Measurements from ENCODE around the gene CFAP45. TPM values are rescaled to one million over a fixed set of nuclear protein-coding genes. Genes with fewer than 3 reads are reported as not detected.

Gene CFAP45, protein sequence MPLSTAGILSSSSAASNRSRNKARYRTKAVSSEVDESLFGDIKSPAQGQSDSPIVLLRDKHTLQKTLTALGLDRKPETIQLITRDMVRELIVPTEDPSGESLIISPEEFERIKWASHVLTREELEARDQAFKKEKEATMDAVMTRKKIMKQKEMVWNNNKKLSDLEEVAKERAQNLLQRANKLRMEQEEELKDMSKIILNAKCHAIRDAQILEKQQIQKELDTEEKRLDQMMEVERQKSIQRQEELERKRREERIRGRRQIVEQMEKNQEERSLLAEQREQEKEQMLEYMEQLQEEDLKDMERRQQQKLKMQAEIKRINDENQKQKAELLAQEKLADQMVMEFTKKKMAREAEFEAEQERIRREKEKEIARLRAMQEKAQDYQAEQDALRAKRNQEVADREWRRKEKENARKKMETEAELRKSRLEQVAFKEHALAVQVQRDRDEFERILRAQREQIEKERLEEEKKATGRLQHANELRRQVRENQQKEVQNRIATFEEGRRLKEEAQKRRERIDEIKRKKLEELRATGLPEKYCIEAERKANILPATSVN
- 0.32 TPM for polyA plus RNA-seq (2013, experiment 1 of 2)
- polyA plus RNA-seq (2013, experiment 2 of 2): 0.47 TPM

DNA sequence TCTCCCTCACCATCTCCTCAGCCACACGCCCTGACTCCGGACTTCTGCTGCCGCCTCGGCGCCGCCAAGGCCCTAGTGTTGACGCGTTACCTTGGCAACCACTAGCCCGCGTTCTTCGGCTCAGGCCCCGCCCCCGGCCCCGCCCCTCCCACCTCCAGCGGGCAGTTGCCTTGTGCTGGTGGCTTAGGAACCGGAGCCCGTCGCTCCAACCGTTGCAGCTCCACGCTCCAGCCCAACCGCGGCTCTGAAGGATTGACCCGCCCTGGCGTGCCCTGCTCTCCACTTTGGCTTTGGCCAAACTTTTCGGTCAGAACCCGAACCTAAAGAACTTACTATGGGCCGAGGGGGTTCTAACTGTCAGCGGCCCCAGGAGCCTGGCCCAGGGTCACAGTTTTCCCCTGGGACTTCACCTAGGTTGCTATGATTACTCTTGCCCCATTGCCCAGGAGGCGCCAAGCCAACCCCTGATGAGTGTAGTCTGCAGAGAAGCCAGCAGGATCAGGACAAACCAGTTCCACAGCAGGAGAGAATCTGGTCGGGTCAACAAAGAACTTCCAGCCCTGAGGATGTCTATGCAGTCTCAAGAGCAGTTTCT lies at the start of gene CFAP45:
TSS of gene CFAP45 (minus strand) at position 80 of the 595 bp plus-strand sequence. CDS start at position 13, 67 bp downstream.
- Histone ChIP-seq H2BK120ac (ENCODE audit: low read depth, low read length) (no peak within 1 kb of the TSS), H3K4me1 (ENCODE audit: control insufficient read depth in 2 of 2, insufficient read depth in 1 of 2, low read depth in 1 of 2, low read length in 2 of 2) (peaks cover 4 to 7% of the 10 kb centered on the region in 2 donors), H3K79me1 (ENCODE audit: low read depth, low read length) (no peaks in the 10 kb centered on the region), H3K27me3 (ENCODE audit: control insufficient read depth in 3 of 3, insufficient read depth in 3 of 3, low read depth in 1 of 3, low read length in 3 of 3) (peaks cover 0 to 36% (median 2%) of the 10 kb centered on the region in 3 experiments), H4K8ac (ENCODE audit: low read depth, low read length) (no peak within 1 kb of the TSS), H3K18ac (ENCODE audit: low read length) (peak within 1 kb of the TSS; percentile 85), H3K36me3 (replicated peaks in 1 of 2; ENCODE audit: control insufficient read depth in 2 of 2, insufficient read depth in 2 of 2, low read length in 2 of 2) (no peaks in the 10 kb centered on the region), H3K14ac (ENCODE audit: low read length) (no peak within 1 kb of the TSS), H3K9ac (ENCODE audit: low read depth, low read length, poor library complexity) (no peak within 1 kb of the TSS), H3K9me3 (replicated peaks in 1 of 2; ENCODE audit: control insufficient read depth in 2 of 2, insufficient read depth in 1 of 2, low read depth in 1 of 2, low read length in 2 of 2) (peaks cover 0 to 8% of the 10 kb centered on the region in 2 donors), H4K91ac (ENCODE audit: low read depth, low read length, poor library complexity) (no peak within 1 kb of the TSS), H2BK15ac (ENCODE audit: low read length) (no peak within 1 kb of the TSS), H3K23ac (ENCODE audit: low read depth, low read length, poor library complexity) (no peak within 1 kb of the TSS), H3K4me2 (ENCODE audit: insufficient read depth, low read length, poor library complexity, severe bottlenecking) (peak within 1 kb of the TSS; percentile 37), H2AFZ (ENCODE audit: low read length) (peak within 1 kb of the TSS; percentile 70), H2AK5ac (ENCODE audit: low read depth, low read length) (no peak within 1 kb of the TSS), H3K4me3 (ENCODE audit: low read length in 2 of 2) (no peak within 1 kb of the TSS), H2BK12ac (ENCODE audit: low read length) (peak within 1 kb of the TSS; percentile 88), H3K27ac (replicated peaks; ENCODE audit: low read length) (no peak within 1 kb of the TSS), H3K4ac (ENCODE audit: low read length) (no peak within 1 kb of the TSS), H2BK5ac (ENCODE audit: low read length) (no peak within 1 kb of the TSS)
- peak; percentile 86 for DNase-seq (ENCODE audit: low spot score)
- WGBS, 2 donors (ENCODE audit: extremely low coverage in 2 of 2, insufficient read length in 2 of 2, insufficient replicate concordance in 1 of 2): no CpG with 5 or more reads among the region's 30 CpGs

DNA sequence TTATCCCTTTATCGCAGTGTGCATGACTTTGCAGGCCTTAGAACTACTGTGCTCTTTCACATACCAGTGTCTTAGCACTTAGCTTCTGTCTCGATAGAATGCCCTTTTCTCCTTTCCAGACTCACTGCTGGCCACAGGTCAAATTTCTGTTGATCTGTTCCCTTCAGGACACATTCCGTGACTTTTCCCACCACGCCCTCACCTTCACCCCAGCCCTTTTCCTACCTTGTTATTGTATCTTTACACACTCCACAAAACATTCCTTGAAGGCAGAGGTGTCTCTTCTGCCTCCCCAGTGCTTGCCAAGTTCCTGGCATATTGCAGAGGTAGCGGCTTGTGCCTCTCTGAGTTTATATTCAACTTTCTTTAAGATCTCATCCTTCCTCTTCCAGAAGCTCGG lies 49.2 kb upstream of the CFAP45 start:
- no peaks in the 10 kb centered on the region for H3K36me3 ChIP-seq (replicated peaks in 1 of 2; ENCODE audit: control insufficient read depth in 2 of 2, insufficient read depth in 2 of 2, low read length in 2 of 2)
- H3K14ac ChIP-seq (ENCODE audit: low read length): no peak overlapping the region
- no peak overlapping the region for H4K91ac ChIP-seq (ENCODE audit: low read depth, low read length, poor library complexity)
- H3K9ac ChIP-seq (ENCODE audit: low read depth, low read length, poor library complexity): no peak overlapping the region
- H3K79me1 ChIP-seq (ENCODE audit: low read depth, low read length): peaks cover 5% of the 10 kb centered on the region
- WGBS, 2 donors (ENCODE audit: extremely low coverage in 2 of 2, insufficient read length in 2 of 2, insufficient replicate concordance in 1 of 2): no CpG with 5 or more reads among the region's 6 CpGs
- no peak overlapping the region for H2BK15ac ChIP-seq (ENCODE audit: low read length)
- H2AFZ ChIP-seq (ENCODE audit: low read length): no peak overlapping the region
- no peak overlapping the region for H3K4me2 ChIP-seq (ENCODE audit: insufficient read depth, low read length, poor library complexity, severe bottlenecking)
- H3K4me3 ChIP-seq (ENCODE audit: low read length in 2 of 2): no peak overlapping the region
- no peak for DNase-seq (ENCODE audit: low spot score)
- no peaks in the 10 kb centered on the region for H3K9me3 ChIP-seq (replicated peaks in 1 of 2; ENCODE audit: control insufficient read depth in 2 of 2, insufficient read depth in 1 of 2, low read depth in 1 of 2, low read length in 2 of 2)
- no peak overlapping the region for H2BK120ac ChIP-seq (ENCODE audit: low read depth, low read length)
- H3K4me1 ChIP-seq (ENCODE audit: control insufficient read depth in 2 of 2, insufficient read depth in 1 of 2, low read depth in 1 of 2, low read length in 2 of 2): peaks cover 2 to 11% of the 10 kb centered on the region in 2 donors
- H3K4ac ChIP-seq (ENCODE audit: low read length): no peak overlapping the region
- H3K27ac ChIP-seq (replicated peaks; ENCODE audit: low read length): no peak overlapping the region
- H2AK5ac ChIP-seq (ENCODE audit: low read depth, low read length): no peak overlapping the region
- no peak overlapping the region for H3K18ac ChIP-seq (ENCODE audit: low read length)
- no peak overlapping the region for H4K8ac ChIP-seq (ENCODE audit: low read depth, low read length)
- H3K27me3 ChIP-seq (ENCODE audit: control insufficient read depth in 3 of 3, insufficient read depth in 3 of 3, low read depth in 1 of 3, low read length in 3 of 3): peaks cover 0 to 75% (median 0%) of the 10 kb centered on the region in 3 experiments
- H2BK5ac ChIP-seq (ENCODE audit: low read length): no peak overlapping the region
- H2BK12ac ChIP-seq (ENCODE audit: low read length): no peak overlapping the region
- no peak overlapping the region for H3K23ac ChIP-seq (ENCODE audit: low read depth, low read length, poor library complexity)

DNA sequence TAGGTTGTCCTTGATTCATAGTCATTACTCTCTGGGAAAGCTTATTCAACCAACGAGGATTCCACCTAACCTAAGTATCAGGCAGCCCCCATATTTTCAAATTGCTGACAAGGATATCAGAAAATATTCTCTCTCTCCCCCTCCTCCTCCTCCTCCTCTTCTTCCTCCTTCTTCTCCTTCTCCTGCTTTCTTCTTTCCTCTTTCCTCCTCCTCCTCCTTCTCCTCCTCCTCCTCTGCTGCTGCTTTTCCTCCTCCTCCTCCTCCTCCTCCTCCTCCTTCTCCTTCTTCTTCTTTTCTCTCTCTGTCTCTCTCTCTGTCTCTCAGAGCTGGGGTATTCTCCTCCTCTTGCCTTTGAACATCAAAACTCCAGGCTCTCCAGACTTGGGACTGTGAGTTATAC lies 48.0 kb upstream of the CFAP45 start:
- Histone ChIP-seq H3K9ac (ENCODE audit: low read depth, low read length, poor library complexity) (no peak overlapping the region), H2BK12ac (ENCODE audit: low read length) (no peak overlapping the region), H4K91ac (ENCODE audit: low read depth, low read length, poor library complexity) (no peak overlapping the region), H3K9me3 (replicated peaks in 1 of 2; ENCODE audit: control insufficient read depth in 2 of 2, insufficient read depth in 1 of 2, low read depth in 1 of 2, low read length in 2 of 2) (no peaks in the 10 kb centered on the region), H4K8ac (ENCODE audit: low read depth, low read length) (no peak overlapping the region), H3K23ac (ENCODE audit: low read depth, low read length, poor library complexity) (no peak overlapping the region), H2BK15ac (ENCODE audit: low read length) (no peak overlapping the region), H3K18ac (ENCODE audit: low read length) (no peak overlapping the region), H3K4me3 (ENCODE audit: low read length in 2 of 2) (no peak overlapping the region), H3K4me2 (ENCODE audit: insufficient read depth, low read length, poor library complexity, severe bottlenecking) (no peak overlapping the region), H3K14ac (ENCODE audit: low read length) (no peak overlapping the region), H3K4me1 (ENCODE audit: control insufficient read depth in 2 of 2, insufficient read depth in 1 of 2, low read depth in 1 of 2, low read length in 2 of 2) (peaks cover 2 to 16% of the 10 kb centered on the region in 2 donors), H3K79me1 (ENCODE audit: low read depth, low read length) (peaks cover 10% of the 10 kb centered on the region), H2AK5ac (ENCODE audit: low read depth, low read length) (no peak overlapping the region), H3K36me3 (replicated peaks in 1 of 2; ENCODE audit: control insufficient read depth in 2 of 2, insufficient read depth in 2 of 2, low read length in 2 of 2) (no peaks in the 10 kb centered on the region), H2BK5ac (ENCODE audit: low read length) (no peak overlapping the region), H2BK120ac (ENCODE audit: low read depth, low read length) (no peak overlapping the region), H2AFZ (ENCODE audit: low read length) (no peak overlapping the region), H3K27ac (replicated peaks; ENCODE audit: low read length) (no peak overlapping the region), H3K27me3 (ENCODE audit: control insufficient read depth in 3 of 3, insufficient read depth in 3 of 3, low read depth in 1 of 3, low read length in 3 of 3) (peaks cover 0 to 65% (median 0%) of the 10 kb centered on the region in 3 experiments), H3K4ac (ENCODE audit: low read length) (no peak overlapping the region)
- WGBS, 2 donors (ENCODE audit: extremely low coverage in 2 of 2, insufficient read length in 2 of 2, insufficient replicate concordance in 1 of 2): no CpG with 5 or more reads among the region's 1 CpG
- no peak for DNase-seq (ENCODE audit: low spot score)
